Ectodermal cell (in vitro differentiated cells): Measurements from ENCODE around the gene KLC1.
A peak's percentile ranks its signal among the peaks of the same experiment; 100 is the strongest.

Experiments used
- H3K27ac ChIP-seq: 2 replicates; pipeline ENCODE4 v1.7.0; 2013; ENCODE audit warnings: mild to moderate bottlenecking, low read depth, low read length; ENCODE audit not compliant: insufficient read depth, poor library complexity, severe bottlenecking
- H3K27me3 ChIP-seq: 2 replicates; pipeline ENCODE4 v1.7.0; 2013; ENCODE audit warnings: mild to moderate bottlenecking, low read length; ENCODE audit not compliant: insufficient read depth, control insufficient read depth, poor library complexity, severe bottlenecking
- H3K36me3 ChIP-seq: one replicate; pipeline ENCODE4 v1.7.0; 2013; ENCODE audit warnings: low read length; ENCODE audit not compliant: control insufficient read depth, insufficient read depth
- H3K4me1 ChIP-seq: one replicate; pipeline ENCODE4 v1.7.0; 2013; ENCODE audit warnings: low read length; ENCODE audit not compliant: control insufficient read depth, insufficient read depth
- H3K4me3 ChIP-seq: 2 replicates; pipeline ENCODE4 v1.7.0; 2013; ENCODE audit warnings: low read depth, low read length, control low read depth; ENCODE audit not compliant: insufficient read depth
- H3K9me3 ChIP-seq: 2 replicates; pipeline ENCODE4 v1.7.0; 2013; ENCODE audit warnings: mild to moderate bottlenecking, low read length, moderate library complexity; ENCODE audit not compliant: control insufficient read depth
- WGBS, 2 experiments: methylation state at CpG; one replicate each; pipeline ENCODE4 v1.1.7; 2013; ENCODE audit warnings: missing lambda C conversion rate in 2 of 2; 5-methylcytosine and 5-hydroxymethylcytosine counted together

The KLC1 gene

DNA sequence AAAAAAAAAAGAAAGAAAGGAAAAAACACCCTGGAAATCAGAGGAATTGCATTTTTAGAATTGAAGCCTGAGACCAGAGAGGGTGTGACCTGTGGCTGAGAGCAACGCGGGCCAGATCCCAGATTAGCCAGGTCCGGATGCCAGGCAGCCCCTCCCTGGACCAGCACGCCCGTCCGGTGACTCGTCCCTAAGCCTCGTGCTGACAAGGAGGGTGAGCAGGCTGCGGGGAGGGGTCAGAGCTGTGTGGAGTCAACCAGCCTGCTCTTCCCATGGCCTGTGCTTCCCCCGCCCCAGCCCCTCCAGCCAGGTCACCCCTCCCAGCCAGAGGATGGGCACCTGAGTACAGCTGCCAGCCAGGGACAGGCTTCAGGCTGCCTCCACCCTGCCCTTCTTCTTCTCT lies 4.2 kb upstream of the KLC1 start:
- H3K4me3 ChIP-seq: no peak overlapping the region
- no peak overlapping the region for H3K27ac ChIP-seq
- 57 to 59% methylated on average over 10 of the region's 10 CpGs for WGBS, 2 experiments
- H3K27me3 ChIP-seq: peaks cover 12% of the 10 kb centered on the region
- H3K9me3 ChIP-seq: no peaks in the 10 kb centered on the region
- H3K4me1 ChIP-seq: no peaks in the 10 kb centered on the region
- no peaks in the 10 kb centered on the region for H3K36me3 ChIP-seq

DNA sequence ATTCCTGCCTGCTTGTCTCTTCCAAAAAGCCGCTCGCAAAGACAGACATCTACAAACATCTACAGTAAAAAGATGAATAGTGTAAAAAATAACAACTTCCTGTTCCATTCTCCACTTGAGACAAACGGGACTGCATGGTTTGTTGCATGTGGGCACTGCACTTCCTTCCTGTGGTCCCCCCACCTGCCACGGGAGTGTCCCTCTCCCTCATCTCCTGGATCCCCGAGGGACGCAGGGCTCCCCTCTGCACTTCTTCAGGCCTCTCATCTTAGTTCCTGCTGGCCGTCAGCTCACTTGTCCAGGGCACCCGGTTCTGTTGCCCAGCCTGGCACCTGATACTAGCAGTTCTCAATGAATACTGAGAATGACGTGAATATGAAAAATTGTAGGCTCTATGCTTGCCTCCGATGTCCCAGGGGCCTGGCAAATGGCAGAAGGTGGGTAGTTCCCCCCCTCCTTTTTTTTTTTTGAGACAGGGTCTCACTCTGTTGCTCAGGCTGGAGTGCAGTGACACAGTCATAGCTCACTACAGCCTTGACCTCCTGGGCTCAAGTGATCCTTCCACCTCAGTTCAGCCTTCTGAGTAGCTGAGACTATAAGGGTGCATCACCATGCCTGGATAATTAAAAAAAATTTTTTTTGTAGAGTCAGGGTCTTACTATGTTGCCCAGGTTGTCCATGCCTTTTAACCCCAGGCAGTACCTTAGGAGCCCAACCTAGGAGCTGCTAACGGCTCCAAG lies 3.5 kb upstream of the KLC1 start:
- H3K9me3 ChIP-seq: no peaks in the 10 kb centered on the region
- H3K27ac ChIP-seq: no peak overlapping the region
- no peaks in the 10 kb centered on the region for H3K36me3 ChIP-seq
- 83 to 90% methylated on average over 9 to 11 of the region's 11 CpGs for WGBS, 2 experiments
- H3K4me1 ChIP-seq: no peaks in the 10 kb centered on the region
- no peak overlapping the region for H3K4me3 ChIP-seq
- H3K27me3 ChIP-seq: peaks cover 12% of the 10 kb centered on the region

GRCh38 chr14:103626146-103626850 lies 2.7 kb upstream of the KLC1 start:
- H3K4me3 ChIP-seq: no peak overlapping the region
- H3K27me3 ChIP-seq: peaks cover 12% of the 10 kb centered on the region
- H3K27ac ChIP-seq: no peak overlapping the region
- no peaks in the 10 kb centered on the region for H3K9me3 ChIP-seq
- no peaks in the 10 kb centered on the region for H3K36me3 ChIP-seq
- 82 to 91% methylated on average over 5 of the region's 5 CpGs for WGBS, 2 experiments
- H3K4me1 ChIP-seq: no peaks in the 10 kb centered on the region

- Histone ChIP-seq H3K4me3 (no peak overlapping the region), H3K4me1 (no peaks in the 10 kb centered on the region), H3K9me3 (no peaks in the 10 kb centered on the region), H3K27ac (no peak overlapping the region), H3K36me3 (no peaks in the 10 kb centered on the region), H3K27me3 (peaks cover 12% of the 10 kb centered on the region)
- WGBS, 2 experiments: 89 to 91% methylated on average over 16 of the region's 16 CpGs
Measured at GRCh38 chr14:103627073-103628025, 1.7 kb upstream of the KLC1 start.

- H3K9me3 ChIP-seq: no peaks in the 10 kb centered on the region
- peak overlapping the region; percentile 64 for H3K4me3 ChIP-seq
- peak overlapping the region; percentile 82 for H3K27ac ChIP-seq
- H3K27me3 ChIP-seq: peaks cover 12% of the 10 kb centered on the region
- H3K36me3 ChIP-seq: no peaks in the 10 kb centered on the region
- 18 to 20% methylated on average over 28 to 31 of the region's 31 CpGs for WGBS, 2 experiments
- H3K4me1 ChIP-seq: no peaks in the 10 kb centered on the region
Measured at GRCh38 chr14:103628221-103628683, 759 bp upstream of the KLC1 start.

- 0% methylated on average over 71 of the region's 71 CpGs for WGBS, 2 experiments
- H3K9me3 ChIP-seq: no peaks in the 10 kb centered on the region
- no peaks in the 10 kb centered on the region for H3K36me3 ChIP-seq
- H3K27ac ChIP-seq: peak overlapping the region; percentile 82
- peak overlapping the region; percentile 64 for H3K4me3 ChIP-seq
- no peaks in the 10 kb centered on the region for H3K4me1 ChIP-seq
- H3K27me3 ChIP-seq: peaks cover 12% of the 10 kb centered on the region
Measured at GRCh38 chr14:103629503-103630121, 601 bp downstream of the KLC1 start.

DNA sequence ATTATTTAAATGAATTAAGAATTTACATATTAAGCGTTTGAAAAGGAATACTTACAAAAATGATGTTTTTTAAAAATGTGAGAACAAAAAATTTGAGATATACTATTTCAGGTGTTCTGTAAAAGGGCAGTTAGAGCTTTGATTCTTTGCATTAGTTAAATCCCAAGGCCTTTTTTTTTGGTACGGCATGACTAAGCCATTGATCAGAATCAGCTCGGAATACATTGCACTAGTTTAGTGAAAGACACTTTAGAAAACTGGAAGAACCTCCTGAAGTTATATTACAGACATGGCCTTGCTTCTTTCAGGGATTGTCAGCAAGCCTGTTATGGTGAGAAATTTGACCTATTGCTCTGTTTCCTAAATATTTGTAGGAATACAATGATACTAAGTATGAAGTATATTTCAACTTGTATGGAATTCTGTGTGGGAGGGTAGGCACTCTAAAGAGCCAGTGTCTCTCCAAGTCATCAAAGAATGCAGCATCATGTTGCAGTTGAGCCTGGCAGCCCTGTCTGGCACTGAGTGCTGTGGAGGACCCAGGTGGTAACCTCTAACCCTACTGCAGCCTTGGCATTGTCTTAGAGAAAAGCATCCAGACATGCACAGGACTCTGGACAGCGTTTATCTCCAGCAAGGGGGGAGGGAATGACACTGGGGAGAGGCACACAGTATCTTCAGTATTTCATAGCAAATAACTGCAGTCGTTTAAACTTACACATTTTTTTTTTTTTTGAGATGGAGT lies 1.5 kb downstream of the KLC1 start:
- peak overlapping the region; percentile 64 for H3K4me3 ChIP-seq
- no peaks in the 10 kb centered on the region for H3K4me1 ChIP-seq
- no peaks in the 10 kb centered on the region for H3K36me3 ChIP-seq
- no peak overlapping the region for H3K27ac ChIP-seq
- H3K9me3 ChIP-seq: no peaks in the 10 kb centered on the region
- peaks cover 12% of the 10 kb centered on the region for H3K27me3 ChIP-seq
- WGBS, 2 experiments: 60 to 67% methylated on average over 5 of the region's 5 CpGs

- no peaks in the 10 kb centered on the region for H3K4me1 ChIP-seq
- no peaks in the 10 kb centered on the region for H3K36me3 ChIP-seq
- no peaks in the 10 kb centered on the region for H3K9me3 ChIP-seq
- H3K27ac ChIP-seq: no peak overlapping the region
- WGBS, 2 experiments: 71 to 72% methylated on average over 1 of the region's 1 CpG
- H3K27me3 ChIP-seq: no peaks in the 10 kb centered on the region
- H3K4me3 ChIP-seq: no peak overlapping the region
Measured at GRCh38 chr14:103633391-103633790, 4.4 kb downstream of the KLC1 start.

- no peak overlapping the region for H3K27ac ChIP-seq
- H3K27me3 ChIP-seq: no peaks in the 10 kb centered on the region
- no peak overlapping the region for H3K4me3 ChIP-seq
- H3K36me3 ChIP-seq: no peaks in the 10 kb centered on the region
- H3K9me3 ChIP-seq: no peaks in the 10 kb centered on the region
- 93 to 97% methylated on average over 3 of the region's 4 CpGs for WGBS, 2 experiments
- no peaks in the 10 kb centered on the region for H3K4me1 ChIP-seq
Measured at GRCh38 chr14:103634156-103634555, 5.1 kb downstream of the KLC1 start.
